Vagina (tissue), 2 donors: ENCODE data around the gene ARL3.

Experiments
- POLR2AphosphoS5 ChIP-seq, 2 donors: sonication (generic); formaldehyde crosslinking; IDR thresholded peaks; one replicate each; pipeline ENCODE4 v1.9.0; 2017; ENCODE audit warnings: antibody characterized with exemption in 2 of 2, mild to moderate bottlenecking in 2 of 2, low read depth in 1 of 2; ENCODE audit not compliant: insufficient read depth in 1 of 2
- TF ChIP-seq, protein P1 (sequence below), 3 experiments: fragments of 450-650 bp in 2 of 3; fragments of 200-600 bp in 1 of 3; sonication (generic) in 1 of 3; IDR thresholded peaks; one replicate each; pipeline ENCODE4 v1.5.1; 2017 to 2019; ENCODE audit warnings: antibody characterized with exemption in 3 of 3, mild to moderate bottlenecking in 2 of 3, moderate library complexity in 2 of 3

DNA sequence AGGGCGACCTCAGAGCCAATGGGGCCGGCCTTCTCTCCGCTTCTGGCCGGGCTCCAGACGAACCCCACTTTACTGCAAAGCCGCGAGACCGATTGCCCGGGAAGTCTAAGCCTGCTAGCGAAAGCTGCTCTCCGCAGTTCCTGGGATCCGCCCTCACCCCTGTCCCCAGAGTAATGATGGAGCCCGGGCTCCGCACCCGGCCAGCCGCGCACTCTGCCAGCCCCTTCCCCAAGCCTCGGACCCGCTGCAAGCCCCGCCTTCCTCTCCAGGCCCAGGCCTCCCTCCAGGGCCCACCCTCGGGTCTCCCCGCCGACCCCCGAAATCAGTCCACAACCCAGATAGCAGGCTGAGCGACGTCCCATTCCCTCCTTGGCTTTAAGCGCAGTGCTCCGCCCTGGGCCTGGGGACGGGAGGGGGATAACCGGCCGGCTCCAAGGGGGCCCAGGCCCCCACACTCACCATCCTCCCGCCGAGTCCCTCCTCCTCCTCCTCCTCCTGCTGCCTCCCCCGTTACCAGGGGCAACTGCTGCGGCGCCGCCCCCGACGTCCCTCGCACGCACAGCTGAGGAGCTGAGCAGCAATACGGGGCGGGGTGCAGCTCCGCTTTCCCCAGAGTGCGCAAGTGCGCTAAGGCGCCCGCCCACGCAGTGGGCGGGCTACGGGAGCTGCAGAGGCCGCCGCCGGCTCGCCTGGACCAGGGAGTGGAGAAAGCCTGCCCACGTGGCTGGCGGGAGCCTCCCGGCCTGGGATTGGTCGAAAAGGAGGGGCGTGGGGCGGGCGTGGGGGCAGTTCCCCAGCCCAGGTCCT, at the start of gene ARL3:
- TF ChIP-seq POLR2AphosphoS5 (IDR thresholded peaks at IDR 0.05; ENCODE audit: insufficient read depth in 1 of 2, low read depth in 1 of 2) = peak; percentile 93 to 96
- TF ChIP-seq, protein P1, sequence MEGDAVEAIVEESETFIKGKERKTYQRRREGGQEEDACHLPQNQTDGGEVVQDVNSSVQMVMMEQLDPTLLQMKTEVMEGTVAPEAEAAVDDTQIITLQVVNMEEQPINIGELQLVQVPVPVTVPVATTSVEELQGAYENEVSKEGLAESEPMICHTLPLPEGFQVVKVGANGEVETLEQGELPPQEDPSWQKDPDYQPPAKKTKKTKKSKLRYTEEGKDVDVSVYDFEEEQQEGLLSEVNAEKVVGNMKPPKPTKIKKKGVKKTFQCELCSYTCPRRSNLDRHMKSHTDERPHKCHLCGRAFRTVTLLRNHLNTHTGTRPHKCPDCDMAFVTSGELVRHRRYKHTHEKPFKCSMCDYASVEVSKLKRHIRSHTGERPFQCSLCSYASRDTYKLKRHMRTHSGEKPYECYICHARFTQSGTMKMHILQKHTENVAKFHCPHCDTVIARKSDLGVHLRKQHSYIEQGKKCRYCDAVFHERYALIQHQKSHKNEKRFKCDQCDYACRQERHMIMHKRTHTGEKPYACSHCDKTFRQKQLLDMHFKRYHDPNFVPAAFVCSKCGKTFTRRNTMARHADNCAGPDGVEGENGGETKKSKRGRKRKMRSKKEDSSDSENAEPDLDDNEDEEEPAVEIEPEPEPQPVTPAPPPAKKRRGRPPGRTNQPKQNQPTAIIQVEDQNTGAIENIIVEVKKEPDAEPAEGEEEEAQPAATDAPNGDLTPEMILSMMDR (IDR thresholded peaks at IDR 0.05) = peak in 2 of 3 experiments; percentile 22 to 49
